Smooth muscle cell (in vitro differentiated cells): Measurements from ENCODE around the gene CMTM1. TPM values are rescaled to one million over a fixed set of nuclear protein-coding genes. Genes with fewer than 3 reads are reported as not detected.
"Not testable (repeated sequence)": the region's sequence is repeated elsewhere in the genome, so short reads cannot be mapped to it uniquely, and the experiment has no call there.

Experiments used
- DNase-seq: peaks from one replicate; lab custom pipeline; 2025; ENCODE audit not compliant: unreplicated experiment; lab: John Stamatoyannopoulos, UW
- H2AFZ ChIP-seq: fragments of 200-600 bp; sonication (generic); 2 replicates; pipeline ENCODE4 v1.6.0; 2016; ENCODE audit warnings: antibody characterized with exemption, low read depth, mild to moderate bottlenecking
- H3F3A ChIP-seq: fragments of 200-600 bp; sonication (generic); 2 replicates; pipeline ENCODE4 v1.6.0; 2017; ENCODE audit warnings: antibody characterized with exemption, low read depth
- H3K27ac ChIP-seq: fragments of 200-600 bp; sonication (generic); 2 replicates; pipeline ENCODE4 v1.5.1; 2016; ENCODE audit warnings: low read depth, mild to moderate bottlenecking
- H3K27me3 ChIP-seq: fragments of 200-600 bp; sonication (generic); 2 replicates; pipeline ENCODE4 v1.6.1; 2016; ENCODE audit warnings: low read depth, mild to moderate bottlenecking
- H3K36me3 ChIP-seq: fragments of 200-600 bp; sonication (generic); 2 replicates; pipeline ENCODE4 v1.5.1; 2016; ENCODE audit warnings: low read depth
- H3K4me1 ChIP-seq: fragments of 200-600 bp; sonication (generic); 2 replicates; pipeline ENCODE4 v1.5.1; 2016; ENCODE audit warnings: low read depth
- H3K4me2 ChIP-seq: fragments of 200-600 bp; sonication (generic); 2 replicates; pipeline ENCODE4 v1.6.0; 2016; ENCODE audit warnings: mild to moderate bottlenecking
- H3K4me3 ChIP-seq: fragments of 200-600 bp; sonication (generic); 2 replicates; pipeline ENCODE4 v1.5.1; 2016; ENCODE audit warnings: mild to moderate bottlenecking
- H3K79me2 ChIP-seq: fragments of 200-600 bp; sonication (generic); 2 replicates; pipeline ENCODE4 v1.6.0; 2016; ENCODE audit warnings: low read depth, mild to moderate bottlenecking
- H3K9ac ChIP-seq: fragments of 200-600 bp; sonication (generic); 2 replicates; pipeline ENCODE4 v1.6.0; 2016; ENCODE audit warnings: low read depth
- H3K9me3 ChIP-seq: fragments of 200-600 bp; sonication (generic); replicated peaks from 2 replicates; pipeline ENCODE4 v1.5.1; 2016; ENCODE audit warnings: low read depth
- H4K20me1 ChIP-seq: fragments of 200-600 bp; sonication (generic); 2 replicates; pipeline ENCODE4 v1.6.0; 2016; ENCODE audit warnings: low read depth
- CTCF ChIP-seq: fragments of 200-600 bp; sonication (generic); IDR thresholded peaks from 2 replicates; pipeline ENCODE4 v1.5.1; 2017; ENCODE audit warnings: borderline replicate concordance, mild to moderate bottlenecking, antibody characterized with exemption; ENCODE audit not compliant: insufficient read depth, poor library complexity, severe bottlenecking
- WGBS: methylation state at CpG from one replicate; pipeline ENCODE4 v1.1.7; 2016; ENCODE audit warnings: low lambda C conversion rate; 5-methylcytosine and 5-hydroxymethylcytosine counted together
- polyA plus RNA-seq: library from polyadenylated mRNA; unstranded; fragments of >200 nt; fragmentation: Nextera tagmentation; extraction: Ambion mirVana; gene quantifications from 2 replicates; pipeline ENCODE4 v1.2.1, GENCODE V29; 2016
- total RNA-seq: library from RNA; depleted of rRNA; stranded (reverse); fragments of >200 nt; gene quantifications from 2 replicates; pipeline ENCODE4 v1.2.3, GENCODE V29; 2014

Gene CMTM1
- total and polyA plus RNA-seq, 2 experiments from 2014 or later, result 0.27 to 2.5 TPM

- Histone ChIP-seq H3K27me3 (no peaks in the 10 kb centered on the region), H3K36me3 (no peaks in the 10 kb centered on the region), H4K20me1 (peaks cover 16% of the 10 kb centered on the region), H3K27ac (no peak overlapping the region), H3K4me2 (no peak overlapping the region), H3K9ac (no peak overlapping the region), H2AFZ (no peak overlapping the region), H3F3A (no peaks in the 10 kb centered on the region), H3K4me3 (no peak overlapping the region), H3K4me1 (no peaks in the 10 kb centered on the region), H3K79me2 (peaks cover 5% of the 10 kb centered on the region), H3K9me3 (no peaks in the 10 kb centered on the region)
- DNase-seq, result no peak
- WGBS, result 97% methylated on average over 1 of the region's 1 CpG
- no peak for TF ChIP-seq CTCF
These were observed 3.8 kb upstream of the CMTM1 start for GRCh38 chr16:66562409-66562808.

- no peak for DNase-seq
- H3K79me2 ChIP-seq, result peaks cover 5% of the 10 kb centered on the region
- no peak overlapping the region for H2AFZ ChIP-seq
- H3K9me3 ChIP-seq, result no peaks in the 10 kb centered on the region
- H4K20me1 ChIP-seq, result peaks cover 15% of the 10 kb centered on the region
- H3K36me3 ChIP-seq, result no peaks in the 10 kb centered on the region
- H3K4me2 ChIP-seq, result no peak overlapping the region
- H3K9ac ChIP-seq, result no peak overlapping the region
- no peaks in the 10 kb centered on the region for H3K27me3 ChIP-seq
- no peak overlapping the region for H3K4me3 ChIP-seq
- 94% methylated on average over 2 of the region's 2 CpGs for WGBS
- no peaks in the 10 kb centered on the region for H3K4me1 ChIP-seq
- TF ChIP-seq CTCF, result no peak
- no peak overlapping the region for H3K27ac ChIP-seq
- no peaks in the 10 kb centered on the region for H3F3A ChIP-seq
These were observed 3.3 kb upstream of the CMTM1 start for GRCh38 chr16:66562986-66563385.

- H3K9me3 ChIP-seq, result no peaks in the 10 kb centered on the region
- H4K20me1 ChIP-seq, result peaks cover 8% of the 10 kb centered on the region
- WGBS, result 98% methylated on average over 2 of the region's 2 CpGs
- DNase-seq, result no peak
- no peak overlapping the region for H3K27ac ChIP-seq
- H3K4me1 ChIP-seq, result peaks cover 1% of the 10 kb centered on the region
- no peaks in the 10 kb centered on the region for H3K36me3 ChIP-seq
- no peak for TF ChIP-seq CTCF
- H3K79me2 ChIP-seq, result peaks cover under 1% of the 10 kb centered on the region
- H3K27me3 ChIP-seq, result no peaks in the 10 kb centered on the region
- H3K4me3 ChIP-seq, result no peak overlapping the region
- H3F3A ChIP-seq, result no peaks in the 10 kb centered on the region
- no peak overlapping the region for H2AFZ ChIP-seq
- H3K4me2 ChIP-seq, result no peak overlapping the region
- no peak overlapping the region for H3K9ac ChIP-seq
These were observed 2.5 kb upstream of the CMTM1 start for GRCh38 chr16:66563574-66564334.

GRCh38 chr16:66567270-66567669 is 1.0 kb downstream of the CMTM1 start:
- peaks cover 11% of the 10 kb centered on the region for H3K4me1 ChIP-seq
- not testable (repeated sequence) for DNase-seq, H3K4me2 ChIP-seq, H3K79me2 ChIP-seq, H4K20me1 ChIP-seq, H3K27me3 ChIP-seq, H2AFZ ChIP-seq, H3K9ac ChIP-seq, H3K27ac ChIP-seq, H3K36me3 ChIP-seq, H3K9me3 ChIP-seq, H3K4me3 ChIP-seq
- peaks cover 15% of the 10 kb centered on the region for H3F3A ChIP-seq
- WGBS, result 95% methylated on average over 3 of the region's 3 CpGs
